GM12892 (cell line): ENCODE data around the gene EPYC.

ENCODE experiments used
- POLR2A ChIP-seq: IDR thresholded peaks from 2 replicates; pipeline ENCODE4 v1.6.1; 2011; ENCODE audit warnings: low read depth, low read length, control low read depth
- POLR2AphosphoS5 ChIP-seq: IDR thresholded peaks from 2 replicates; pipeline ENCODE4 v1.6.1; 2011; ENCODE audit warnings: low read depth, low read length, control low read depth
- TAF1 ChIP-seq: IDR thresholded peaks from 2 replicates; pipeline ENCODE4 v1.6.1; 2011; ENCODE audit warnings: low read depth, mild to moderate bottlenecking, control low read depth, low read length, borderline replicate concordance

DNA sequence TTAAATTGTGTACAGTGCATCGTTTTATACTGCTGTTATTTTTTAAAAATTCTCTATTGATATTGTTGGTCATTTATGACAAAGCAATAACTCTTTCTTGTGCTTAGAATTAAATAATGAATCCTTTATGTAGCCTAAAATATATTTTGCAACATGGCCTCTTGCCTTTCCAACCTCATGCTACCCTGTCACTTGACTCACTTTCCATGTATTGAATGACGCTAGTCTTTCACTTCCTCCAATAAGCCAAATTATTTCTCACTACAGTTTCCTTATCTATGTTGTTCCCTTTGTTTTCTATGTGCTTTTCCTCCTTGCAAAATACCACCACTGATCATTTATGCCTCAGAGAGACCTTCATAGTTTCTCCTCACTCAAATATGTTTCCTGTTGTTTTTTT is 16.3 kb upstream of the EPYC start:
- no peak for TF ChIP-seq POLR2A
- TF ChIP-seq TAF1, result no peak
- TF ChIP-seq POLR2AphosphoS5, result no peak
